Fibroblast of villous mesenchyme (primary cell): ENCODE data around the gene U2AF2. TPM values are rescaled to one million over a fixed set of nuclear protein-coding genes. Genes with fewer than 3 reads are reported as not detected.

Experiments used
- DNase-seq: peaks from one replicate; pipeline ENCODE4 v3.0.0-alpha.2; 2010; ENCODE audit warnings: low read depth
- H3K4me3 ChIP-seq: 2 replicates; pipeline ENCODE4 v1.5.1; 2011; ENCODE audit warnings: low read depth, mild to moderate bottlenecking, low read length
- CTCF ChIP-seq: IDR thresholded peaks from 2 replicates; pipeline ENCODE4 v1.5.1; 2012; ENCODE audit warnings: low read depth, mild to moderate bottlenecking, low read length; ENCODE audit not compliant: insufficient read depth
- total RNA-seq: library from RNA; depleted of rRNA; stranded (reverse); fragments of >200 nt; gene quantifications from 2 replicates; pipeline ENCODE4 v1.2.3, GENCODE V29; 2012

The U2AF2 gene
- total RNA-seq, 1 donor, result 111 TPM

- H3K4me3 ChIP-seq, result no peak overlapping the region
- no peak for TF ChIP-seq CTCF
- no peak for DNase-seq
Observed at GRCh38 chr19:55666343-55667005, 11.6 kb downstream of the U2AF2 start.

- no peak for DNase-seq
- no peak for TF ChIP-seq CTCF
- no peak overlapping the region for H3K4me3 ChIP-seq
Observed at GRCh38 chr19:55667006-55667381, 12.2 kb downstream of the U2AF2 start.

- H3K4me3 ChIP-seq, result no peak overlapping the region
- TF ChIP-seq CTCF, result no peak
- DNase-seq, result no peak
Observed at GRCh38 chr19:55667511-55667910, 12.7 kb downstream of the U2AF2 start.

- DNase-seq, result no peak
- no peak overlapping the region for H3K4me3 ChIP-seq
- TF ChIP-seq CTCF, result no peak
Observed at GRCh38 chr19:55667958-55668357, 13.1 kb downstream of the U2AF2 start.

GRCh38 chr19:55668603-55669348 is 13.9 kb downstream of the U2AF2 start:
- no peak for TF ChIP-seq CTCF
- H3K4me3 ChIP-seq, result no peak overlapping the region
- no peak for DNase-seq

- TF ChIP-seq CTCF, result no peak
- H3K4me3 ChIP-seq, result no peak overlapping the region
- no peak for DNase-seq
Observed at GRCh38 chr19:55669418-55670279, 14.8 kb downstream of the U2AF2 start.
